Measurements from ENCODE around the gene TLR7.

GRCh38 chrX:12932244-12932643 is 65.4 kb downstream of the TLR7 start:
- TF ChIP-seq CTCF (conservative IDR thresholded peaks at IDR 0.05; ENCODE audit: low read depth, low read length): no peak
- no peak for TF ChIP-seq EZH2 (IDR thresholded peaks at IDR 0.05; ENCODE audit: borderline replicate concordance, low read depth, low read length, poor library complexity, severe bottlenecking)
